ENCODE measurements around the gene KRT2.

KRT2 gene

DNA sequence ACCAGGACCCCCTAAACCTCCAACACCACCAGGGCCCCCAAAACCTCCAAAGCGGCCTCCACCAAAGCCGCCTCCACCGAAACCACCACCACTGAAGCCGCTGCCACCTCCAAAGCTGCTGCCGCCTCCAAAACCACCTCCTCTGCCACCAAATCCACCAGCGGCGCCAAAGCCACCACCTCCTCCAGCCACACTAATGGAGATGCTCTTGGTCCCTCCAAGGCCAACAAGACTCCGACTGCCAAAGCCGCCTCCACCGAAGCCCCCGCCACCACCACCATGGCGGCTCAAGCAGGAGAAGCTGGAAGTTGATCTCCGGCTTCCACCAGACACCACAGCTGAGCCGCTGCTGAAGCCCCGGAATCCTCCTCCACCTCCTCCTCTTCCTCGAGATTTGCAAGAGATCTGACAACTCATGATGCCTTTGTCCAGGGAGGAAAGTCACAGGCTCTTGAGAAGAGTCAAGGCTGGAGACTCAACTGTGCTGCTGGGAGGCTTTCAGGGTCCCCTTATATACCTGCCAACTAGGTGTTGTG, at the start of gene KRT2:
TSS of gene KRT2 (minus strand) at position 486 of the 536 bp plus-strand sequence. CDS start at position 417, 69 bp downstream.
- DNase-seq, result no peak

DNA sequence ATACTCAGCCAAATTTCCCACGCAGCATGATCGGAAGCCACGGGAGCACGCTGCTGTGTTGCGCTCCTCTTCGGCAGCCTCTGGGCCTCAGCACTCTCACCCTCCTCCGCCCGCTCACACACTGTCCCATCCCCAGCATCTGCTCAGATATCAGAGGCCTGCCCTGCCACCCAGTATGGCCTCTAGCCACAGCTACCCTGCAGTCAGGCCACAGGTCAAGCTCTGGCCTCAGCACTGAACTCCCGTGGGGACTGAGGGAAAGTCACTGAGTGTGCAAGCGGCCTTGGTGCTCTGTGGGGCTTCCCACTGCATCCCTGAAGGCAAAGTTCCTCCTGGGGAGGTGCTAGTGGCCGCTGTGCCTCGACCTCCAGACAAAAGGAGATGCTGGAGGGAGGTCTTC, 49.3 kb upstream of the KRT2 start:
- no peak for DNase-seq

DNA sequence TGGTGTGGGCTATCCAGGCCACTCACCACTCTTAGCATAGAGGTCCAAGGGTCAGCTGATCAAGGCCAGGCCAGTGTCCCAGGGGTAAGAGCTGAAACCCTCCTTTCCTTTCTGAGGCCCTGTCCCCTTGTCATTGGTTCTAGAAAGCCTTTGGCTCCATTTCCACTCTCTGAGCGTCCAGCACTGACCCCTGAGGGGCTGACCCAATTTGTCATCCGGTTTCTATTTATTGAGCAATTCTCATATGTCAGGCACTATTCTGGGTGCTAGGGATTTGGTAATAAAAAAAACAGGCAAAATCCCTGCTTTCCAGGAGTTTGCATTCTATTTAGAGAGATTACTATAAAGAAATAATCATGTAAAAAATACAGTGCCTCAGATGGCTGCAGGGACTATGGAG, 47.9 kb upstream of the KRT2 start:
- no peak for DNase-seq

DNA sequence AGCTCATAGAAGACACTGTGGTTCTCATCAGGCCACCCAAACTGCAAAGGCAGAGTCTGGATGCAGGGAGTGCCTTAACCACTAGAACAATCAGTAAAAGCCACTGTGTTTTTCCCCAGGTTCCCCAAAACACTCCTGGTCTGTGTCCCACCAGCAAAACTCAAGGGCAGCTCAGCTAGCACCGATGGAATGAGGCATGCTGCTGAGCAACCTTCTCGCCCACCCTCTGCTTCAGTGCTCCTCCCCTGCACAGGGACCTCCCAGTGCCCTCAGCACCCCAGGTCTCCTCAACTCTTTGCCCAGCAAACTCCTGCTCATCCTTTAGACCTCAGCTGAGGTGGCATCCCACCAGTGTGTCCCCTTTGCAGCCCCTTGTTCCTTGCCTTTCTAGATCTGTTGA, 47.4 kb upstream of the KRT2 start:
- no peak for DNase-seq

DNA sequence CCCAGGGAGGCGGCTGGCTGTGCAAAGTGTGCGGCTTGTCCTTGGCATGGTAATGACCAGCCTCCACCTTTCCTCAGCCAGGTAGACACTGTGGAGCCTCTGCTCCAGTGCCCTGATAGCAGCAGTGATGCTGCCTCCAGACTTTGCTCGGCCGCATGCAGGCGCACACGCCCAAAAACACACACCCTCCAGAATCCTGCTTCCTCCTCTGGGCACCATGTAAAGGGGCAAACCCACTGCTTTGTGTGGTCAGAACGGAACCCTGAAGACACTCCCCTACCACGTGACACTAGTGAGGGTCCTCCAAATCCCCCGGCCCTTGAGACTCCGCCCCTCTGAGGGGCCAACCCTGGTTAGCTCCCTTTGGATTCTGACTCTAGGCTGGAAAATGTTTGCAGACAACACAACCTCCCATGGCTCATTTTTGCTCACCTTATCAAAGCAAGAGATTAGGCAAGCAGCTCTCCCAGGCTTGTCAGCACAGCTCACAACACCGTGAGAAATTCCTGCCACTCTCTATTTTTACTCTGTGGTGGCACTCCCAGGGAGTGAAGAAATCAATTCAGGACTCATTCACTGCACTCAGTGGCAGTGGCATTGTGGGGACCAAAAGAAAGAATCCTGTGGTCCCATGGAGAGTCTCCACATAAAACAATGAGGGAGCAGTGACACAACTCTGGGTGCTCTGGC, 46.8 kb upstream of the KRT2 start:
- no peak for DNase-seq

DNA sequence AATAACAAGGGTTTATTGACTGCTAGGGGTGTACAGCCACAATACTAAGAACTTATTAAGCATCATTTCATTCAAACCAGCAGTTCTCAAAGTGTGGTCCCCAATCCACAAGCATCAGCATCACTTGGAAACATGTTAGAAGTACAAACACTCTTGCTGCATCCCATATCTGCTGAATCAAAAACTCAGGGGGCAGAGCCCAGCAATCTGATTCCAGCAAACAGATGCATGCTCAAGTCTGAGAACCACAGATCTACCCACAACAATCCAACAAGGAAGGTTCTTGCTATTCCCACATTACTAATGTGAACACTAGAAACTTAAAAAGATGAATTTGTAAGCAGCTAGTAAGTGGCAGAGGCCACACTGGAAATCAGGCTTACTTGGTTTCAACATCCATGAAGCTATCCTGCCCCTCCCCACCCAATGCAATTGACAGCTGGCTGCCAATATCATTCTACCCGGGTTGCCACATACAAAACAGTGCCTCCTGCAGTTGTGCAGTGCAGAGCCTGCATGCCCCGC, 45.1 kb upstream of the KRT2 start:
- no peak for DNase-seq

DNA sequence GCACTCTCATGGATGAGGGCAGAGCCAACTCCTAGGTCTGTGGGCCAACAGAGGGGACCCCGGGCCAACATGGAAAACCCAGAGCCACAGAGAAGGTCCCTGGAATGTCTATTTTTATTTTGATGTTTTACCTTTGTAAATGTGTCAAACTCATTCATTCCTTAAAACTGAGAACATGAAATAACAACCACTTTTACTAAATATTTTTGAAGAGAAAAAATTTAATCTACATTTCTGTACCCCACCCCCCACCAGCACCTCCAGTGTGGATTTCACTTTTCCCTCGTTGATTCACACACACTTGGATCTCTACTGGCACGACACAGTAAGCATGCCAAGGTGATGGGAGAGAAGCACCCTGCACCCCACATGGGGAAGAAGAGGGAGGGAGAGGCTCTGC, 44.6 kb upstream of the KRT2 start:
- no peak for DNase-seq

DNA sequence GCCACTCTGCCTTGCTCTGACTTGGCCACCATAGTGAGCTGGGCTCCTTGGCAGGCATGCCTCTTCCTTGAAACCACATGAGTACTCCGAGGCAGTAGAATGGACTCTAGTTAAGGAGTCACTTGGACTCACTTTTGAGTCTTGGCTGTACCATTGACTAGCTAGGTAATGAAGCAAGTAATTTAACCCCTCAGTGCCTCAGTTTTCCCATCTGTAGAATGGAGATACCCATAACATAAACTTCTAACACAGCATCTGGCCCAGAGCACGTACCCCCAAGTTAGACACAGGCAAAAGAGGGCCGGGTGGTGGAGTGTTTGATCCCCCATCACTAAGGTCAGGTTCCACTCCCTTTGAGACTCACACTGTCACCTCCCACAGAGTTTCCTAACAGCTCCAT, 43.0 kb upstream of the KRT2 start:
- no peak for DNase-seq

DNA sequence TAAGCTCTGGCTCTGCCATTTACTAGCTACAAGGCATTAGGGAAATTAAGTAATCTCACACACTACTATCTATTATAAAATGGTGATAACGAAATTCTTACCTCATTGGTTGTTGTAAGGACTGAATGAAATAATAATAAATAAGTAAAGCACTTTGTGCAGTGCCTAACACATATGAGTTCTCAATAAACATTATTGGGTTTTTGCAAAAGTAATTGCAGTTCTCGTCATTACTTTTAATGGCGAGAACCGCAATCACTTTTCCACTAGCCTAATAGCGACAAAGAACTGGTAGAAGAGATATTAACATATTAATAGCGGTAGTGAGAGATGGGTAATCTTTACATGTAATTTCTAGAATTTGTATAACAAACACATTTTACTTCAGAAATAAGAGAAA, 42.1 kb upstream of the KRT2 start:
- DNase-seq, result no peak

DNA sequence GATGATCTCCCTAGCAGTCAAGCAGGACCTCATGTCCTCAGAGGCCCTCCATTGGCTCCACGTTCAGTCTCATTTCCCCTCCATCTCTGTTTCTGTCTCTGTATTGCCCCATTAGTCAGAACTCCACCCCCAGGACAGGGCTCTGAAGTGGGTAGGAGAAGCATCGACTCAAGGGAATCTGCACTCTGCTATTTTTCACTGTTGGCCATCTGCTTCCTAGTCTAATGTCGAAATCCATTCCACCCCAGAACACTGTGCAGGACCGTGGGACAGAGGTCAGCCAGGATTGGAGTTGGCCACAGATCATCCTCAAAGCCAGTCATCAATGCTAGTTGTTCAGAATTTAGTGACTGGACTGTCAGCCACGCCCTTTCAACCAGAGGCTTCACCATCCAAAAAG, 41.2 kb upstream of the KRT2 start:
- no peak for DNase-seq

DNA sequence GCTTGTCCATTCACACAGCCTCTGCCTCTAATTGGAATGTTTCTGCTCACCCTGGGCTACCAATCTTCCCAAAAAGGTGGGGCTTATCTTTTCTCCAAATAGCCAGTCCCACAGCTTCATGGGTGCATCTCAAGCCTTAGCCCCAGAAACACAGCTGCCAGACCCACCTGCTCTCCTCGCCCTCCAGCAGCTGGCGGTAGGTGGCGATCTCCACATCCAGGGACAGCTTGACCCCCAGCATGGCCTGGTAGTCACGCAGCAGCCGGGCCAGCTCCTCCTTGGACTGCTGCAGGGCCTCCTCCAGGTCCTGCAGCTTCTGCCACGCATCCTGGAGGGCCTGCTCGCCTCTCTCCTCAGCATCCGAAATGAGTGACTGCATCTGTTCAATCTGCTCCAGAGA, 40.2 kb upstream of the KRT2 start:
- DNase-seq, result no peak

DNA sequence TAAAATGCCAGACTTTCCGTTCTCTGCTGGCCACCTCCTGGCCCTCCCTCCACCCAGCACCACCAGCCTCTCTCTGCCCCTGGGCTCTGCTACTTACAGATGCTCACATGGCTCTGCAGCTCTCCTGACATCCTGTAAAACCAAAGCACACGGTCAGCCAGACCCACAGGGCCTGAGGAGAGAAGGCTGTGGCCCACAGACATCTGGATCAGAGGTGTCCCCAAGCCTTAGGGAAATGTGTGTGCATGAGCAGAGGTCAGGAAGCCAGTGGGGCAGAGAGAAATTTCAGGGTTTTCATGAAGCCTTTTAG, 39.8 kb upstream of the KRT2 start:
- no peak for DNase-seq

DNA sequence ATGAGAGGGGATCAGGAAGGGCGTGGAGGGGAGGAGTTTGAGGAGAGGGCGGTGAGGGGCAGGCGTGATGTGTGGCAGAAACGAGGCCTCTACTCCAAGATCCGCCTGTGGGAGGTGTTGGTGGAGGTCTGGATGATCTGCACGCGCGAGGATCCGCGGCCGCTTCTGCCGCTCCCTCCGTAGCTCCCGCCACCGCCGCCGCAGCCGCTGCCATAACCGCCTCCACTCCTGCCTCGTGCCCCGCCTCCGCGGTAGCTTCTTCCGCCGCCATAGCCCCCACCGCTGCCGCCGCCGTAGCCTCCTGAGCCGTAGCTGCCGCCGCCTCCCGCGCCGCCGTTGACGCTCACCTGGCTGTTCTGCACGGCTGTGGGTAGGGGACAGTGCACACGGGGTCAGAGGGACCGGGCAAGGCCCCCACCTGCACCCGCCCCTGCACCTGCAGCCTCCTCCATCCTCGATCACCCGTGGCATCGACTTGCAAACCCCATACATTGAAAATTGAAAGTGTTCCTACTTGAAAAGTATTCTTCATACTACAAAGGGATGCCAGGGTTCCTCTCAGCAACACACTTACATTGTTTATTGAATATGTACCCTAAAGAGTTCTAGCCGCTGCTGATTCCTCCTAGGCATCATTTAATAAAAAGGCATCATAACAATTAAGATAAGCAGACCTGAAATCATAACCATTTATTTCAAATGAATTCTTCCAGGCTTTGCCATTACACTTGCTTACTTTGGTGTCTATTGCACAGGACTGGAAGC, 39.2 kb upstream of the KRT2 start:
- peak; percentile 13 for DNase-seq

DNA sequence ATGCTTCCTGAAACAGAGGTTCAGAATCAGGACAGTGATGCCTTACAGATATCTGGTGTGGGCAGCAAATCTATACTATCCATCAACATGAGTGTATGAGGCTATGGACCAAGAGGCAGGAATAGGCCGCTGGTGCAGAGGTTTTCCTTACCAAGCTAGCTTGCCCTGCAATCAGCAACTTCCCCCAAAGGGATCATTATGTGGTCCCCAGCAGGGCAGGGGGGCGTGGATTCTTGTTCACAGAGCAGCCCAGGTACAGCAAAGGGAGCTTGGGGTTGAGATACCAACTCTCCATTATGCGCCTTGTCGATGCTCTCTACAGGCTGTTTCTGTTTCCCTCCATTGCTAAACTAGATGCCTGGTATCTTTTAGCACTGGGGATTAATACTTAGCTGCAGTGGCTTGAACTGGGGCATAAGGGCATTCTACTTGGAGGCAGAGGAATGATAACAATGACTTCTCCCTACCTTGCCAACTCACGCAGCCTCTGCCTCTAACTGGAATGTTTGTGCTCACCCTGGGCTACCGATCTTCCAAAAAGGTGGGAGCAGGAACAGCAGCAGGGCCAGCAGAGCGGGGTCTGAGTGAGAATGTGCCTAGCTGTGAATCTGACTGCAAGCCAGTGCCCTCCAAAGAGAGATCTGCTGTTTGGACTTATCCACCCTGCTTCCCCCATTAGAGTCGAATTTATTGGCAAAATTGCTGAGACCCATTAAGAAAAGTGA, 38.5 kb upstream of the KRT2 start:
- DNase-seq, result no peak

DNA sequence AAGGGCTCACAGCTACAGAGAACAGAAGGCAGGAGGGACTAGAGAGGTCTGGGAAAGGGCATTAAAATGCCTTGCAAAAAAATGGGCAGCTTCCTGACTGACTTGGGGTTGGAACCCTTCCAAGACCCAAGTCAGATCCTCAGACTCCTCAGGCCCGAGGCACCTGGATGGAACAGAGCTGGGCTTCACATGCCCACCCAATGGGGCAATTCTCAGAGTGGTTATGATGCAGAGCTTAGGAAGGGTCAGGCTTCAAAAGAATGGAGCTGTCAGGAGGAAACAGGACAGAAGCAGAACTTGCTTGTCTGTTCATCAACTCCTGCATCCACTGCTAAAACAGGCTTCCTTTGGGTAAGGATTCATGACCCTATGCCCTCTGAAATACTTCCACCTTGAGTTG, 37.9 kb upstream of the KRT2 start:
- no peak for DNase-seq

DNA sequence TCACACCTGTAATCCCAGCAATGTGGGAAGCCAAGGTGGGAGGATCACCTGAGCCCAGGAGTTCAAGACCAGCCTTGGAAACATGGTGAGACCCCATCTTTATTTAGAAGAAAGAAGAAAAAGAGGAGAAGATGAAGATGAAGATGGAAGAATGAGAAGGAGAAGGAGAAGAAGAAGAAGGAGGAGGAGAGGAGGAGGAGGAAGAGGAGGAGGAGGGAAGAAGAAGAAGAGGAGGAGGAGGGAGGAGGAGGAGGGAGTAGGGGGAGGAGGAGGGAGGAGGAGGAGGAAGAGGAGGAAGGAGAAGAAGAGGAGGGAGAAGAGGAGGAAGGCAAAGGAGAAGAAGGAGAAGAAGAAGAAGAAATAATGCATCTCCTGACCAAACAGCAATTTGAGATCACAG, 37.2 kb upstream of the KRT2 start:
- no peak for DNase-seq

DNA sequence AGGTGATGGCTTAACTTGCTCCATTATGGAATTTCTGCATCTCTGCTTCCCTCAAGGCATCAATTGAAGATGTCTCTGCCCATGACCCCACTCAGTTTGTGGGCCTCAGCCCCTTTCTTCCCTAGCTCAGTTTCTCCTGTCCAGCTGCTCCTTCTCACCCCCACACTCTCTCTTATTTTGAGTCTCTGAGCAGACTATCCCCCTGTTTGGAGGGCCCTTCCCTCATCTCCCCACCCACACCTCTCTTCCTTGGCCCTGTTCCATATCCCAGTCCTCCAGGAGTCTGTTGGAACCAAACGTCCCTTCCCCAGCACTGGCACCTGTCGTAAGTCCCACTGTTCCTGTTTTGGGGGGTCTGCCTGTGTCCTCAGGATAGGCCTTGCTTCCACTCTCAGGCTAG, 36.5 kb upstream of the KRT2 start:
- DNase-seq, result no peak

DNA sequence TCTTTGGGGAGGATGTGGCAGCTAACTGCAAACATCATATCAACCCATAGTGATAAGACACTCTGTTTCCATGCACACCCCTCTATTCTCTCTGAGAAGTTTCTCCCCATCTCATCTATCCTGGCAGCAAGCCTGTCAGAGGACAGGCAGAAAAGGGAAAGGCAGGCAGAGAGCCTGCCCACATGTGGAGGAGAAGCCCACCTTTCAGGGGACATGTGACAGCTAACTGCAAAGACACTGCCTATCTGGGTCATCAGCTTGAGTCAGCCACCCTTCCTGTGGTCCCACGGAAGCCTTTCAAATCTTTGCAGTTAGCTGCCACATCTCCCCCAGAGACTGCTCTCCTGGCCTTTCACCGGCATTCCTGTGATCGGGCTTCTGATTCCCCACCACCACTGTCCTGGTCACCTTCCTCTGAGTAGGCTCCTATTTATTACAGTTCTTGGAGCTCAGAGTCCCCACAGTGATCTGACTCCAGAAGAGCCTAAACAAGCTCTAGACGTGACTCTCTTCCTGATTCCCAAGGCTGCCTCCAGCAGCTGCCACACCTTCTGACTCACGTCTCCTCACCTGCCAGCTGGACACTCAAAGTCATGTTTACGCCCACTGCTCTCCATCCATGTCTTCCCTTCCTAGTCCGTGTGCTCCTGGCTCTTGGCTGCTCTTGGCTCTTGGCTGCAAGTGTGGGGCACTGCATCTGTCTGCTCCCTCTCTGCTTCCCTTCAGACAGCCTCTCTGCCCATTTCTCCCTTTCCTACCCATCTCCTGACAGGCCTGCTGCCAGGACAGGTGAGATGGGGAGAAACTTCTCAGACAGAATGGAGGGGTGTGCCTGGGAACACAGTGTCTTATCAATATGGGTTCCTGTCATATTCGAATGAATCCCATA, 35.7 kb upstream of the KRT2 start:
- DNase-seq, result no peak

DNA sequence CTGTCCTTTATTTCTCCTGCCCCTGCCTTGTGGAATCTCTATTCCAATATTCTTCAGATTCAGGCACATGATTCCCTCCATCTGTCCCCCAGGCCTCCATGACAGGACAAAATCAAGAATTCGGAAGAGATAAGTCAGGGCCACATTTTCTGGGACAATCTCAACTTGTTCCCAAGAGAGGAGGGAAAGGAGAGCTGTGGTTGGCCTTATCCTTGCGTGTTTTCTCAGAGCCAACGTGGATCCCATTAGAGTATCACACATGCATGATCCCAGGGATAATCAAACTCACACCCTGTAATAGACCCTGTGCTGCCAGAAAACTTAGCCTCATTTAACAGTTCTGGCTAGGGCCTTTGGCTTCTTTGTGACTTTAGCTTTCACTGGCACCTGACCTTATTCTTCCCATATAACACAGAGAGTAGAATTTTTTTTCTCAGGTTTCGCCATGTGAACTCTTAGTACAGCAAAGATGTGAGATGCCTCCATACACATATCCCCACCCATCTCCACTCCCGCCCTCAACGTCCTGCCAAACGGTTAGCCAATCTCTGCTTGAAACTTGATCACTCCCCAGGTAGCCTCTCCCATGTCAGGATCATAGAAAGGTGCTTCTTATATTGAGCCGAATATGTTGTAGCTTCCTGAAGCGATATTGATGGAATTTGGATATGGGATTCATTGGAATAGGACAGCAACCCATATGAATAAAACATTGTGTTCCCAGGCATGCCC, 34.9 kb upstream of the KRT2 start:
- no peak for DNase-seq

DNA sequence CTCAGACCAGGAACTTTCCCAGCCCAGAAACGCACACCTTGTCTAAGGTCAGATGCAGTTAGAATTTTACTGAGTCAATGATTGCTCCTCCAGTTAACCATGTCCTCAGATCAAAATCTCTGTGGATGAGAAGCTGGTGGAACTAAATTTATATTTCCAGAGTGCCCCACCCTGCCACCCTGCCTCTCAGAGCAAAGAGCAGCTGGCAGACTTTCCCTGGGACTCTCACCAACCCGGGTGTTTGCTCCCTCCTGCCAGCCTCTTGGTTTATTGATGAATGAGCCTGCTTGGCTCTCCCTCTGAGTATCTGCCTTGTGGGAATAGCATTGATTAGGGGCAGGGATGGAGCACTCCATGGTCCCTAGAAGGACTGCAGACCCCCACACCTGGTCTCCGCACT, 34.1 kb upstream of the KRT2 start:
- no peak for DNase-seq

DNA sequence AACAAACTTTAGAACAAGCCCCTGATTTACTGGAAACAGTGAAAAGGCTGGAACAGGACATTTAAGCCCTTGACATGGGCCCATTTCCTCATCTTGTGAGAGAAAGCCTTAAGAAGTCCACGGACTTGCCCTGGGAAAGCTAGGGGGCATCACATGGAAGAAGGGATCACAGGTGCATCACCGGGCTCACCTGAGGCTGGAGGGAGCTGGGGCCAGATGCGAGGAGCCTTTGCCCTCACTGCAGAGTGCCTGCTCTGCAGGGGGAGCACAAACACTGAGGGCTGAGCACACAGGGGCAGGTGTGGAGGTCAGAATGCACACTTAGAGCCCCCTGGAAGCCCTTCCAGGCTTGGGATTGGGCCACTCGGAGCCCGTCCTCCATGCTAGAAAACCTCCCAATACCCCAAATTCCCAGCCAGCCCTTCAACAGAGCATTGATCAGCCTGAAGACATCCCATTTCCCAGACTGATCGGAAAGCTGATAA, 33.4 kb upstream of the KRT2 start:
- no peak for DNase-seq

DNA sequence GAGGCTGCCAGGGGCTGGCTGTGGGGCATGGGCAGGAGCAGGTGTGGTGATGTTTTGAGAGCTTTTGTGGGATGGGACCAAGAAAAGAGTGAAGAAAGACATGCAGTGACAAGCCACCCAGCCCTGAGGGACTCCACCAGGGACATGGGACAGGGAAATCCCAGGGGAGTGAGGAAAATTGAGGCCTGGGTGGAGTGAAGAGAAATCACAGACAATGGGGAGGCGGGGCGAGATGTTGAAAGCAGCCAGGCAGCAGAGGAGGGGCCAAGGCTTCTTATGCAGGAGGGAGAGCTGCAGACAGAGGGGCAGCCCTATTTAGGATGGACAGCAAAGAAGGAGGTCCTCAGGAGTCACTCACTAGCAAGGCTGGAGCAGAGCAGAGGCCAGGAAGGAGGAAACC, 32.4 kb upstream of the KRT2 start:
- DNase-seq, result no peak

Data from NCI-H526 treated with DMSO at 0.1 percent for 48 hours (cell line).